Inflammatory macrophage treated with lipopolysaccharide for 4 hours (primary cell): ENCODE data around the gene KRTAP5-4.
"Not testable (repeated sequence)": the region's sequence is repeated elsewhere in the genome, so short reads cannot be mapped to it uniquely, and the experiment has no call there.

Source experiments
- DNase-seq: peaks from one replicate; pipeline ENCODE4 v3.0.0-alpha.2; 2020

KRTAP5-4 gene

GRCh38 chr11:1636291-1636950, 14.5 kb upstream of the KRTAP5-4 start:
- no peak for DNase-seq

DNA sequence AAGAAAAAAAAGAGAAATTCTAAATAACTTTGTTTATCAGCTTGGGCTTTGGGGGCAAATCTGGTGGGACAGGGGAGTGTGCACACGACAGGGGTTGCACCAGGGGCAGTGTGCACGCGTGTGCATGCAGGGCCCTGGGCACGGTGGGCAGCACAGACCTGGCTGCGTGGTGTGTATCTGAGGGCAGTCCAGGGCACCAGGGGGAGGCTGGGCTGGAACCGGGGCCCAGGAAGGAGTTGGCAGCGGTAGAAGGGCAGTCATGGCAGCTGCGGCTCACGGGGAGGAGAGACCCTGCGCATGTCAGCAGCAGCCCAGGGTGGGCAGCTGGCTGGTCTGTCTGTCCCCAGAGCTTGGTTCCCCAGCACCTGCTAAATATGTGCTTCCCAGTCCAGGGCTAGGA, 11.9 kb upstream of the KRTAP5-4 start:
- DNase-seq, result no peak

- no peak for DNase-seq
Observed at GRCh38 chr11:1632053-1632714, 10.2 kb upstream of the KRTAP5-4 start.

- no peak for DNase-seq
Observed at GRCh38 chr11:1631066-1631568, 9.2 kb upstream of the KRTAP5-4 start.

- no peak for DNase-seq
Observed at GRCh38 chr11:1630271-1630670, 8.3 kb upstream of the KRTAP5-4 start.

GRCh38 chr11:1629326-1630185, 7.6 kb upstream of the KRTAP5-4 start, which contains the start of gene KRTAP5-5:
Gene KRTAP5-5 (plus strand): TSS chr11:1629775. CDS start chr11:1629841, 66 bp downstream.
- DNase-seq, result no peak

DNA sequence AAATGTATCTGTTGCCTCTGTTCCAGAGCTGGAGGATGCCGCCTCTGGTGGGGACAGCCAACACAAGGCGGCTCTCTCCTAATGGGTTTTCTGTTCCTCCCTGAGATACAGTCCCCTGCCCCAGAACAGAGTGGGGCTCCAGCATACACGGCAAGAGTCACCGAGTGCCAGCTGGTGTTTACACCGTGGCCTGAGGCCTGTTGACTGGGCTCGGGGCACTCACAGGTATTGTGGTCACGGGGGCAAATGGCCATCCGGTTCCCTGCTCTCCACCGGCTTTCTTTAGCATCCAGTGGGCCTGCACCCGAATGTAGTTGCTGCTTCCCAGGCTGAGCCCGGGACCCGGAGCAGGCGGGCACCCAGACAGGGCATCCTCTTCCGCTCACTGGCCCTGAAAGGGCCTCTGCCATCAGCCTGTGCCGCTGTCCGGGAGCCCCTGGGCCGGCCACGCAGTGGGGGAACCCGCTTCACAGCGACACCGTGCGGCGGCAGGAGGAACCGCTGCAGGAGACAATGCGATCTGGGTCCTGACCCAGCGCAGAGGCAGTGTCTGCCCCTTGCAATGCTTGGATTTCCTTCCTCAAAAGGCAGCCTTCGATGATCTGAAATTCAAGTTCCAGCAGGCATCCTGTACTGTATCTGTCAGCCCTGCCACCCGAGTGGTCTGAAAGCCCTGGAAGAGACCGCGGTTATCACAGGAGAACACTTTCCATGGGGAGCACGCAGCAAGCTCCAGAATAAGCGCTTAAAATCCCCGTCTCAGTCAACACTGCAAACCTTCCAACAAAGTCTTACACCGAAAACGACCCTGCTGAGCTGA, 6.8 kb upstream of the KRTAP5-4 start:
- peak; percentile 39 for DNase-seq

DNA sequence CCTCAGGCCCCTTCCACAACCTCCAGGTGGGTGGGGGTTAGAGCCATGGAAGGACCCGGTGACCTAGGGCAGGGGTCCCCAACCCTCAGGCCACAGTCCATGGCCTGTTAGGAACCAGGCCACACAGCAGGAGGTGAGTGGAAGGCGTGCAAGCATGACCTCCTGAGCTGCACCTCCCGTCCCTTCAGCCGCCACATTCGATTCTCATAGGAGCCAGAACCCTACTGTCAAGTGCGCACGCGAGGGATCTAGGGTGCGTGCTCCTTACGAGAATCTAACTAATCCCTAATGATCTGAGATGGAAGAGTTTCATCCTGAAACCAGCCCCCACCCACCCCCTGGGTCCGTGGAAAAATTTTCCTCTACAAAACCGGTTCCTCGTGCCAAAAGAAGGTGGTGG, 3.6 kb upstream of the KRTAP5-4 start:
- no peak for DNase-seq

DNA sequence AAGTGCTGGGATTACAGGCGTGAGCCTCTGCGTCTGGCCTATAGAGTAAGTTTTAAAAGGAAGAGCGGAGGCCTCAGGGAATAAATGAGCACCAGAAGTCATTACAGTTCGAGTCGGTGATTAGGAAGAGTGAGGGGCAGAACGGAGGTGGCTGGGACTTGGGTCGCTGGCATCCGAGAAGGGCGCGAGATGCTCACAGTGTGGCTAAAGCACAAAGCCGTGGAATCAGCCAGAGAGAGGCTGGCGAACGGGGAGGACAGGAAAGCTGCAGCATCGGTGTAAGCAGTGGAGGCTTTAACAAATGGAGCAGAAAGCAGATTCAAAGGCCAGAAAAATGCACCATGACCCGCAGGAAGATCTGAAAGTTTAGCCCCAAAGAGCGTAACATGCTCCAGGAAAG, 2.7 kb upstream of the KRTAP5-4 start:
- no peak for DNase-seq

- no peak for DNase-seq
Observed at GRCh38 chr11:1623716-1624115, 1.8 kb upstream of the KRTAP5-4 start.

DNA sequence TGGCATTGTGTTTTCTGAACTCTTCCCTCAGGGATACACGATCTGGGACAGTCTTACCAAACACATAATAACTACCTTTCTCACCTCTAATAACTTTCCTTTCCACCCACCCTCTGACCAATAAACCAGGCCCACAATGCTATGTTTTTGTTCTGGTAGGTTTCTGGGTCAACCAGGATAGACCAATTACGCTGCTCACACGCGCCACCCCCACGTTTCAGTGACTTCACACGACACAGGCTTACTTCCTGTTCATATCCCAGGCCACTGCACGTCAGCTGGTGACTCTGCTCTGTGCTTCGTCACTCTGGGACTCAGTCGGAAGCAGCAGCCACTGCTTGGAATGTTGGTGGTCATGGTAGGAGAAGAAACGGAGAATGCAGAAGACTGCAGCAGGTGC, 2.5 kb downstream of the KRTAP5-4 start:
- DNase-seq, result peak; percentile 27

- DNase-seq, result no peak
Observed at GRCh38 chr11:1618231-1618630, 3.7 kb downstream of the KRTAP5-4 start.

DNA sequence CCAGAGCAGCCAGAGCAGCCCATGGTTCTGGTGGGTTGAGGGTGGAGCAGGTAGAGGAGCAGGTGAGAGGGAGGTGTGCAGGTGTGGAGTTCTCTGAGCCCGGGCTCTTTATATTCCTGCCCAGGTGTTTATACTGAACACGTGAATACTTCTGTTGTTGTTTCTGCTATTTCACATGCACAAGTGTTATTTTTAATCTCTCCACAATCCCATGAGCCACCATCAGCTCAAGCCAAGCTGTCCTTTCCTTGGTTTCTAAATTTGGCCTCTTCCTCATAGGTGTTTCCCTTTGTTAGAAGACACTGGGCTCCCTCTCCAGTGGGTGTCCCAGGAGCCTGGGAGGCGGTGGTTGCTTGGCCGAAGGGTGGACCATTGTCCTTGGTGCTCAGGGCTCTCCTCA, 13.6 kb downstream of the KRTAP5-4 start, which contains the start of gene KRTAP5-3:
TSS of gene KRTAP5-3 (minus strand) at position 101 of the 400 bp plus-strand sequence. CDS start at position 23, 78 bp downstream.
- DNase-seq, result no peak

DNA sequence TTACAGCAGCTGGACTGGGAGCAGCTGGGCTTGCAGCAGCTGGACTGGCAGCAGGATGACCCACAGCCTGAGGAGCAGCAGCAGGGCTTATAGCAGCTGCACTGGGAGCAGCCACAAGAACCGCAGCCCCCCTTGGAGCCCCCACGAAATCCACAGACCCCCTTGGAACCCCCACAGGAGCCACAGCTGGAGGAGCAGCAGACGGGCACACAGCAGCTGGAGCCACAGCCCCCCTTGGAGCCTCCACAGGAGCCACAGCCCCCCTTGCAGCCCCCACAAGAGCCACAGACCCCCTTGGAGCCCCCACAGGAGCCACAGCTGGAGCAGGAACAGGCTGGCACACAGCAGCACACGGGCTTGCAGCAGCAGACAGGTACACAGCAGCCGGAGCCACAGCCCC, 14.0 kb downstream of the KRTAP5-4 start:
- DNase-seq, result not testable (repeated sequence)

- not testable (repeated sequence) for DNase-seq
Observed at GRCh38 chr11:1607156-1607845, 14.6 kb downstream of the KRTAP5-4 start.

GRCh38 chr11:1605923-1606322, 16.0 kb downstream of the KRTAP5-4 start:
- peak; percentile 9 for DNase-seq

GRCh38 chr11:1604711-1605110, 17.2 kb downstream of the KRTAP5-4 start:
- no peak for DNase-seq

DNA sequence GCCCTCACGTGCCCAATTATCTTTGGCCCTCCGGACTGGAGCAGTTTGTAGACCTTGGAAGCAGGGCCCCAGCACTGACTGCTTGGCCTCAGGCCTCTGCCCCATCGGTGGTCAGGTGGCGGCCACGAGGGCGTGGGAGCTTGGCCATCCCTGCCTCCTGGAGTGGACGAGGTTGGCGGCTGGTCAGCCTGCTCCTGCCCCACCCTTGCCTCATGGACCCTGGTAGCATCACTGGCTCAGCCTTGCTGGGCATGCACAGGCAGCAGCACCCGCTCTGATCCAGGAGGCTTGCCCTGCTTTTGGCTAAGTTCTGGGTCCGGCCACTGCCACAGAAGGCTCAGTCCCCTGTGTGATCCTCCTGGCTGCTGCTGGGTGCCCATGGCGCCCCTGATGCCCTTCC, 17.8 kb downstream of the KRTAP5-4 start:
- no peak for DNase-seq

- no peak for DNase-seq
Observed at GRCh38 chr11:1603629-1604028, 18.3 kb downstream of the KRTAP5-4 start.

DNA sequence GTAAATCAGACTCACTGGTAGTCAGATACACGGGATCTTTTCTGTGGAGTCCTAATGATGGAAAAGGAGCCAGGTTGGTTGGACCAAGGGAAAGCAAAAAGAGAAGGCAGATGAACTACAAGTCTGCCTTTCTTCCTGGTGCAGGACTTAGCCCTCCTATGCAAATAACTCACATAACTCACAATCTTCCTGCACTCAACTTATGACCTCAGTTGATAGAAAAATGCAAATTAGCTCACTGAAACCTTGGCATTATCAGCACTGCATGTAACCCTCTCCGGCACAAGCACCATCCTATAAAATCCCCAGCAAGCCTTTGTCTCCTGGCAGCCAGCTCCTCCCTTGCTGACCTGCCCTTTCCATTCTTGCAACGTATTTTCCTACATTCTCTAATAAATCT, 20.3 kb downstream of the KRTAP5-4 start:
- DNase-seq, result not testable (repeated sequence)

- DNase-seq, result no peak
Observed at GRCh38 chr11:1600626-1601025, 21.3 kb downstream of the KRTAP5-4 start.

GRCh38 chr11:1598816-1599215, 23.1 kb downstream of the KRTAP5-4 start:
- DNase-seq, result no peak
